ENCODE measurements around the gene BAZ1A. TPM values are rescaled to one million over a fixed set of nuclear protein-coding genes. Genes with fewer than 3 reads are reported as not detected.

Gene BAZ1A, protein sequence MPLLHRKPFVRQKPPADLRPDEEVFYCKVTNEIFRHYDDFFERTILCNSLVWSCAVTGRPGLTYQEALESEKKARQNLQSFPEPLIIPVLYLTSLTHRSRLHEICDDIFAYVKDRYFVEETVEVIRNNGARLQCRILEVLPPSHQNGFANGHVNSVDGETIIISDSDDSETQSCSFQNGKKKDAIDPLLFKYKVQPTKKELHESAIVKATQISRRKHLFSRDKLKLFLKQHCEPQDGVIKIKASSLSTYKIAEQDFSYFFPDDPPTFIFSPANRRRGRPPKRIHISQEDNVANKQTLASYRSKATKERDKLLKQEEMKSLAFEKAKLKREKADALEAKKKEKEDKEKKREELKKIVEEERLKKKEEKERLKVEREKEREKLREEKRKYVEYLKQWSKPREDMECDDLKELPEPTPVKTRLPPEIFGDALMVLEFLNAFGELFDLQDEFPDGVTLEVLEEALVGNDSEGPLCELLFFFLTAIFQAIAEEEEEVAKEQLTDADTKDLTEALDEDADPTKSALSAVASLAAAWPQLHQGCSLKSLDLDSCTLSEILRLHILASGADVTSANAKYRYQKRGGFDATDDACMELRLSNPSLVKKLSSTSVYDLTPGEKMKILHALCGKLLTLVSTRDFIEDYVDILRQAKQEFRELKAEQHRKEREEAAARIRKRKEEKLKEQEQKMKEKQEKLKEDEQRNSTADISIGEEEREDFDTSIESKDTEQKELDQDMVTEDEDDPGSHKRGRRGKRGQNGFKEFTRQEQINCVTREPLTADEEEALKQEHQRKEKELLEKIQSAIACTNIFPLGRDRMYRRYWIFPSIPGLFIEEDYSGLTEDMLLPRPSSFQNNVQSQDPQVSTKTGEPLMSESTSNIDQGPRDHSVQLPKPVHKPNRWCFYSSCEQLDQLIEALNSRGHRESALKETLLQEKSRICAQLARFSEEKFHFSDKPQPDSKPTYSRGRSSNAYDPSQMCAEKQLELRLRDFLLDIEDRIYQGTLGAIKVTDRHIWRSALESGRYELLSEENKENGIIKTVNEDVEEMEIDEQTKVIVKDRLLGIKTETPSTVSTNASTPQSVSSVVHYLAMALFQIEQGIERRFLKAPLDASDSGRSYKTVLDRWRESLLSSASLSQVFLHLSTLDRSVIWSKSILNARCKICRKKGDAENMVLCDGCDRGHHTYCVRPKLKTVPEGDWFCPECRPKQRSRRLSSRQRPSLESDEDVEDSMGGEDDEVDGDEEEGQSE (N-terminal part only)
- 10 to 100 TPM; 26.1 to 30.4 (median 27.2) TPM for polyA plus RNA-seq (ENCODE audit: insufficient read length in 3 of 3)

GRCh38 chr14:34875031-34875922, at the start of gene BAZ1A:
Gene BAZ1A (minus strand): TSS chr14:34875360. CDS start chr14:34874604, 756 bp downstream.
- peak in 2 of 3 donors; percentile 47 to 68 for DNase-seq (ENCODE audit: low read depth in 3 of 3, low spot score in 2 of 3)

DNA sequence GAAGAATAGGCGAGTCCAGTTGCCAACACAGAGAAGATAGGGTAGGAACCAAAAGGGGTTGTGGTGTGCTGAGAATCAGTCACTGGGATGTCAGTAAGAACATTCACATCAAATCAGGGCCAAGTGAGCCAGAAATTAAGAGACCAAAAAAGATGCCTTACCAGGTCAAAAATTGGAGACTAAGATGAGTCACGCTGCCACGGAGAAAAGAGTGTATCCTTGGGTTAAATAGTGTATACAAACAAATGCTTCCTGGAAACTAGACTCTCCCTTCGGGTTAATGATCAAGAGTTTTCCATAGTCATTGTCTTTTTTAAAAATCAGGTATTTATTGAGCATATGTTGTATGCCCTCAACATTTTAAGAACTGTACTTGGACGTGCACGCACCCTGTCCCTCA, 45.2 kb upstream of the BAZ1A start:
- no peak for DNase-seq (ENCODE audit: low read depth in 3 of 3, low spot score in 2 of 3)

DNA sequence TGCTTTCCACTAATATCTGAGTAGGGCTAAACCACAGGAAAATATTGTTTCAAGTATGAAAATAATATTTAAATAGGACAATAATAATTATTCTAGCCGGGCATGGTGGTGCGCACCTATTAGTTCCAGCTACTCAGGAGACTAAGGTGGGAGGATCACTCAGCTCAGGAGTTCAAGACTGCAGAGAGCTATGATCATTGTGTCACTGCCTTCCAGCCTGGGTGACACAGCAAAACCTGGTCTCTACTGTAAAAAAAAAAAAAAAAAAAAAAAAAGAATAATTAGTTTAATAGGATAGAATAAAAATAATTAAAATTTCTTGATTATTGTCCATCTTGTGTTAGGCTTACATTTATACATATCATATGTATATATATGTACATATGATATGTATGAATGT, 38.5 kb upstream of the BAZ1A start:
- DNase-seq (ENCODE audit: low read depth in 3 of 3, low spot score in 2 of 3): no peak

- DNase-seq (ENCODE audit: low read depth in 3 of 3, low spot score in 2 of 3): no peak
Measured at GRCh38 chr14:34912966-34913365, 37.8 kb upstream of the BAZ1A start.

GRCh38 chr14:34912182-34912581, 37.0 kb upstream of the BAZ1A start:
- no peak for DNase-seq (ENCODE audit: low read depth in 3 of 3, low spot score in 2 of 3)

- DNase-seq (ENCODE audit: low read depth in 3 of 3, low spot score in 2 of 3): no peak
Measured at GRCh38 chr14:34911209-34912150, 36.3 kb upstream of the BAZ1A start.

GRCh38 chr14:34906287-34906686, 31.1 kb upstream of the BAZ1A start:
- no peak for DNase-seq (ENCODE audit: low read depth in 3 of 3, low spot score in 2 of 3)

DNA sequence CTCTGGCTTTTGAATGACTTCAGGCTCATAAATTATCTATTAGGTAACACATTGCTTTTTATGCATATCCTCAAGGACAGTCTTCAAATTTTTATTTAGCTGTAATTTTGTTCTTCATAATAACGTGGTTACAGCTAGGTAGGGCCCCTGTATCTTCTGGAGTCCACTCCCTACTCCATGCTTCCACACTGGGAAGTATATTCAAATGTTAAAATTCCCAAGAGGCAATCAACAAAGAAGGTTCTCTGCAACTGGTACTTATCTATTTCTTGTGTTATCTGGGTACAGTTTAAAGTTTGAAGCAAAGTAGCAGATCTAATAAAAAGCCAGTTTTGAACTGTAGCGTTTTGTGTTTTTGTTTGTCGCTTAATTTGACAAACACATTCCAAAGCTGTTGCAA, 20.1 kb upstream of the BAZ1A start:
- DNase-seq (ENCODE audit: low read depth in 3 of 3, low spot score in 2 of 3): no peak

DNA sequence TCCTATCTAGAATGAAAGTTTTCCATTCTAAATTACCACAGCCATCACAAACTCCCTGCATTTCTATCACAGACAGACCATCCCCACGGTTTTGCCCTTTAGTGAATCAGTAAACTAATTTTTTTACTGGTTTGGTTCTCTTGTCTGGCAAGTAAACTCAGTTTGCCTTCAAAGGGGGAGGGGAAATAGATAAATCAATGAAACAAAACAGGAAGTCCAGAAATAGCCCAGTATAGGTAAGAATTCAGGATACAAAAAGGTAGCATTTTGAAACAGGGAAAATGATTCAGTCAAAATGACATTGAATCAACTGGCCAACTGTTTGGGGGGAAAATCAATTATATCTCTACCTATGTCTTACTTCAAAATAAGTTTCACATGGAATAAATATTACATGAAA, 15.8 kb upstream of the BAZ1A start:
- DNase-seq (ENCODE audit: low read depth in 3 of 3, low spot score in 2 of 3): no peak

- DNase-seq (ENCODE audit: low read depth in 3 of 3, low spot score in 2 of 3): no peak
Measured at GRCh38 chr14:34888186-34888585, 13.0 kb upstream of the BAZ1A start.

DNA sequence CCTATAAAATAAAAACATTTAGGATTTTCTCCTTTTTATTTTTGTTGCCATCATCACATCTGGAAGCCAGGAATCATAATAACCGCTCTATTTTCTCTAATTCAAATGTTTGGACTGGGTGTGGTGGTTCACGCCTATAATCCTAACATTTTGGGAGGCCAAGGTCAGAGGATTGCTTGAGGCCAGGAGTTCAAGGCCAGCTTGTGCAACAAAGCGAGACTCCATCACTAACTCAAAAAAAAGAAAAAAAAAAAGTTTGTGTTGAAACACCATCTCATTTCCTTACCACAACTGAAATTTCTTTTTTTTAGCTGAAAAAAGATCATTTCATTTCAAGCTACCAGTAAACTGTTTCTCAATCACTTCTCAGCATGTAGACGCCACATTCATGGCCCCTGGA, 8.8 kb upstream of the BAZ1A start:
- DNase-seq (ENCODE audit: low read depth in 3 of 3, low spot score in 2 of 3): no peak

- peak in 2 of 3 donors; percentile 29 to 39 for DNase-seq (ENCODE audit: low read depth in 3 of 3, low spot score in 2 of 3)
Measured at GRCh38 chr14:34874386-34875030, 652 bp downstream of the BAZ1A start.

DNA sequence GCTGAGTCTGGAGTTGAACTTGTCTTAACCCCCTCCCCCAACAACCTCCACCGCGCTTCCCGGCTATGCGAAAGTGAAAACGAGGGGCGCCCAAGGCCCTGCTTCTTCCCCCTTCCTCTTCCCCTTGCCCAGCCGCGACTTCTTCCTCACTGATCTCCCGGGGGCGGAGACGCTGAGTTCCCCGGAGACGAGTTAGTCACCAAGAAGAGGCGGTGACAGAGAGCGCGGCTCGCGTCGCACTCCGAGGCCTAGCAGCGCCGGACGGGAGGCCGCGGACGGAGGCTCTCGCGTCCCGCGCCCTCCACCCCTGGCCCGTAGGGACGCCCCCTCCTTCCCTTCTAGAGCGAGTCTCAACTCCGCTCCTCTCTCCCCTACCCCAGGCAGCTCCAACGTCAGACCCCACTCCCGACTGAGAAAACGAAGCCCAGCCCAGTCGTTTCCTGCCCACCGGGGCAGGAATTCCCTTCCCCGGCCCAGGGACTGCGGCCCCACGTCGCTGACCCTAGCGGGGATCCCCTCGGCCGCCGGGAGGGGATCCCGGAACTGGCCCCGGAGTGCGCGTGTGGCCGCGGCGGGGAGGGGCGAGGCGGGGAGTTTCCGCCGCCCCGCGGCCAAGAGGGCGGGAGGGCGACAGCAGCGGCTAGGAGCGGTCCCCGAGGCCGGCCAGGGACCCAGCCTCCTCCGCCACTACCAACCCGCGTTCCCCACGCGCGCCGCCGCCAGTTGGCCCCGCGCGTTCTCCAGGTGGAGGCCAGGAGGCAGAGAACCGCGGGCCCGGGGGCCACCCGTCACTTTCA, 1.4 kb downstream of the BAZ1A start:
- DNase-seq (ENCODE audit: low read depth in 3 of 3, low spot score in 2 of 3): peak; percentile 67 to 74 (median 72)

GRCh38 chr14:34872822-34873588, 2.2 kb downstream of the BAZ1A start:
- DNase-seq (ENCODE audit: low read depth in 3 of 3, low spot score in 2 of 3): peak in 2 of 3 donors; percentile 35 to 64

DNA sequence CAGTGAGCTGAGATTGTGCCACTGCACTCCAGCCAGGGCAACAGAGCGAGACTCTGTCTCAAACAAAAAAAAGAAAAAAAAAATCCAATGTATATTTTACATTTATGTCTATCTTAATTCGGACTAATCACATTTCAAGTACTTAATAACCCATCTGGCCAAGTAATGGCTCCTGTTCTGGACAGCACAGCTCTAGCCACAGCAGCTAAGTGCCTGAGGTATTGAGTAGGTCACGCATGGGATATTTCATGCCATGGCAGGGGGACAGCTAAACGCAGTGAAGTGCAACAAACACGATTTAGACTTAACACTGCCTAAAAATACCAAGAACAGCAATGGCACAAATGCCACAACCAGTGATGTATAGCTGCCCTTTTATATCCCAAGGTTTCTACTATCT, 8.0 kb downstream of the BAZ1A start:
- DNase-seq (ENCODE audit: low read depth in 3 of 3, low spot score in 2 of 3): no peak

DNA sequence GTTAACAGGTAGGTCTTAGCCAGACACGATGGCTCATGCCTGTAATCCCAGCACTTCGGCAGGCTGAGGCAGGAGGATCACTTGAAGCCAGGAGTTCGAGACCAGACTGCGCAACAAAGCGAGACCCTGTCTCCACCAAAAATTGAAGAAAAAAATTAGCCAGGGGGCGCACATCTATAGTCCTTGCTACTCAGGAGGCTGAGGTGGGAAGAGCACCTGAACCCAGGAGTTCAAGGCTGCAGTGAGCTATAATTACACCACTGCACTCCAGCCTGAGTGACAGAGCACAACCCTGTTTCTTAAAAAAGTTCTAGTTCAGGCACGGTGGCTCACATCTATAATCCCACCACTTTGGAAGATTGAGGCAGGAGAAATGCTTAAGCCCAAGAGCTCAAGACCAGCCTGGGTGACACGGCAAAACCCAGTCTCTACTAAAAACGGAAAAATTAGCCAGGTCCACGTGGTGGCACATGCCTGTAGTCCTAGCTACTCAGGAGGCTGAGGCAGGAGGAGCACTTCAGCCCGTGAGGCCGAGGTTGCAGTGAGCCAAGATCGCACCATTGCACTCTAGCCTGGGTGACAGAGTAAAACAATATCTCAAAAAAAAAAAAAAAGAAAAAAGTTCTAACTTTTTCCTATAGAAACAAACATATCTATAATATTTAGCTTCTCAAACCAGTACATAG, 9.1 kb downstream of the BAZ1A start:
- DNase-seq (ENCODE audit: low read depth in 3 of 3, low spot score in 2 of 3): no peak

Data from right renal cortex interstitium (tissue), 3 donors.